Loucy (cell line): ENCODE measurements around the gene COL24A1.

Experiments
- CTCF ChIP-seq: fragments of 200-600 bp; sonication (generic); conservative IDR thresholded peaks from 2 replicates; pipeline ENCODE4 v1.5.1; 2014; ENCODE audit warnings: mild to moderate bottlenecking, antibody characterized with exemption, low read length
- EZH2phosphoT487 ChIP-seq: fragments of 200-600 bp; IDR thresholded peaks from 2 replicates; pipeline ENCODE4 v1.6.1; 2018; ENCODE audit warnings: antibody characterized with exemption, mild to moderate bottlenecking, moderate library complexity, borderline replicate concordance

GRCh38 chr1:85822696-85823095 is 333.9 kb downstream of the COL24A1 start:
- TF ChIP-seq CTCF (no peak), EZH2phosphoT487 (no peak)
